CD8-positive, alpha-beta memory T cell (primary cell): ENCODE results near the gene SLMAP. TPM values are rescaled to one million over a fixed set of nuclear protein-coding genes. Genes with fewer than 3 reads are reported as not detected.
"Not testable (repeated sequence)": the region's sequence is repeated elsewhere in the genome, so short reads cannot be mapped to it uniquely, and the experiment has no call there.

ENCODE experiments used
- CTCF ChIA-PET: fragments of 350-600 bp; sonication (Branson Sonifier 250); formaldehyde crosslinking; loops from one replicate; lab custom pipeline; 2021; ENCODE audit warnings: antibody characterized with exemption; lab: Charles Lee
- POLR2A ChIA-PET: fragments of 350-600 bp; sonication (Branson Sonifier 250); formaldehyde crosslinking; loops from one replicate; lab custom pipeline; 2021; ENCODE audit warnings: antibody characterized with exemption; lab: Charles Lee
- DNase-seq, 5 donors: peaks; one replicate each; pipeline versions ENCODE4 v3.0.0 to v3.0.0-alpha.2; 2020 to 2022; ENCODE audit warnings: mixed read lengths in 1 of 5
- H3K27ac ChIP-seq: one replicate; pipeline ENCODE4 v1.7.0; 2013; ENCODE audit warnings: low read depth, mild to moderate bottlenecking, low read length, moderate library complexity
- H3K27me3 ChIP-seq: 2 replicates; pipeline ENCODE4 v1.7.0; 2013; ENCODE audit warnings: low read length, mild to moderate bottlenecking; ENCODE audit not compliant: insufficient read depth, poor library complexity, severe bottlenecking
- H3K36me3 ChIP-seq: 2 replicates; pipeline ENCODE4 v1.7.0; 2013; ENCODE audit warnings: mild to moderate bottlenecking, low read length, moderate library complexity; ENCODE audit not compliant: insufficient read depth
- H3K4me1 ChIP-seq: 2 replicates; pipeline ENCODE4 v1.7.0; 2013; ENCODE audit warnings: mild to moderate bottlenecking, low read length, moderate library complexity; ENCODE audit not compliant: insufficient read depth
- H3K4me3 ChIP-seq: 2 replicates; pipeline ENCODE4 v1.7.0; 2013; ENCODE audit warnings: mild to moderate bottlenecking, low read length
- H3K9me3 ChIP-seq: 2 replicates; pipeline ENCODE4 v1.7.0; 2013; ENCODE audit warnings: mild to moderate bottlenecking, low read length
- H3K27ac Mint-ChIP-seq, 8 donors: one replicate each; pipeline ENCODE4 v1.8.0; 2020 to 2021; ENCODE audit warnings: mixed read lengths in 8 of 8, mild to moderate bottlenecking in 6 of 8, inconsistent platforms in 3 of 8, moderate library complexity in 3 of 8
- H3K27me3 Mint-ChIP-seq, 2 donors: one replicate each; pipeline ENCODE4 v1.8.0; 2020 to 2021; ENCODE audit warnings: mixed read lengths in 2 of 2, mild to moderate bottlenecking in 1 of 2, moderate library complexity in 1 of 2
- H3K36me3 Mint-ChIP-seq, 3 donors: one replicate each; pipeline ENCODE4 v1.8.0; 2020 to 2021; ENCODE audit warnings: mixed read lengths in 3 of 3, inconsistent platforms in 1 of 3, mild to moderate bottlenecking in 1 of 3
- H3K4me1 Mint-ChIP-seq, 3 donors: one replicate each; pipeline ENCODE4 v1.8.0; 2020 to 2021; ENCODE audit warnings: mixed read lengths in 3 of 3, inconsistent platforms in 1 of 3, mild to moderate bottlenecking in 1 of 3
- H3K4me3 Mint-ChIP-seq, 7 donors: one replicate each; pipeline ENCODE4 v1.8.0; 2020 to 2021; ENCODE audit warnings: mixed read lengths in 7 of 7, mild to moderate bottlenecking in 6 of 7, moderate library complexity in 4 of 7, inconsistent platforms in 2 of 7
- H3K9me3 Mint-ChIP-seq, 5 donors: one replicate each; pipeline ENCODE4 v1.8.0; 2020 to 2022; ENCODE audit warnings: mixed read lengths in 5 of 5, mild to moderate bottlenecking in 3 of 5, moderate library complexity in 2 of 5, inconsistent platforms in 1 of 5
- polyA plus RNA-seq: library from polyadenylated mRNA; unstranded; fragments of 300-500 nt; fragmentation: Illumina TruSeq; gene quantifications from one replicate; pipeline ENCODE4 v1.2.3, GENCODE V29; 2021
- total RNA-seq, 2 experiments: library from RNA; stranded (reverse); gene quantifications; one replicate each; pipeline ENCODE4 v1.2.3, GENCODE V29; 2021

Gene SLMAP
- total and polyA plus RNA-seq, 3 experiments from 2014 or later = 26.7 to 57.8 (median 55.8) TPM

DNA sequence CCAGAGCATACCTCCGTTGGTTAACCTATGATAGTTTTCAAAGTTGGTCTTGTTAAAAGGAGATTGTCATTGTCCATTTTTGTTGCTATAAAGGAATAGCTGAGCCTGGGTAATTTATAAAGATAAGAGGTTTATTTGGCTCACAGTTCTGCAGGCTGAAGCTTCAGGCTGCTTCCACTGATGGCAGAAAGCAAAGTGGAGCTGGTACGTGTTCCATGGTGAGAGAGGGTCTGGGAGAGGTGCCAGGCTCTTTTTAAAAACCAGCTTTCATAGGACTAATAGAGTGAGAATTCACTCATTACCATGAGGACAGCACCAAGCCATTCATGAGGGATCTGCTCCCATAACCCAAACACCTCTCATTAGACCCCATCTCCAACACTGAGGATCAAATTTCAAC lies 107.3 kb downstream of the SLMAP start:
- CTCF ChIA-PET = no interaction called here
- H3K9me3 ChIP-seq = no peaks in the 10 kb centered on the region
- H3K9me3 Mint-ChIP-seq = no peaks in the 10 kb centered on the region
- no peak overlapping the region for H3K4me3 ChIP-seq
- no peak overlapping the region for H3K27ac Mint-ChIP-seq
- H3K4me3 Mint-ChIP-seq = no peak overlapping the region
- no peaks in the 10 kb centered on the region for H3K27me3 ChIP-seq
- H3K27ac ChIP-seq = no peak overlapping the region
- DNase-seq = no peak
- no peaks in the 10 kb centered on the region for H3K27me3 Mint-ChIP-seq
- H3K36me3 ChIP-seq = peaks cover 14% of the 10 kb centered on the region
- no peaks in the 10 kb centered on the region for H3K4me1 ChIP-seq
- H3K36me3 Mint-ChIP-seq = peaks cover 7 to 65% (median 25%) of the 10 kb centered on the region in 3 donors
- POLR2A ChIA-PET = no interaction called here
- no peaks in the 10 kb centered on the region for H3K4me1 Mint-ChIP-seq

DNA sequence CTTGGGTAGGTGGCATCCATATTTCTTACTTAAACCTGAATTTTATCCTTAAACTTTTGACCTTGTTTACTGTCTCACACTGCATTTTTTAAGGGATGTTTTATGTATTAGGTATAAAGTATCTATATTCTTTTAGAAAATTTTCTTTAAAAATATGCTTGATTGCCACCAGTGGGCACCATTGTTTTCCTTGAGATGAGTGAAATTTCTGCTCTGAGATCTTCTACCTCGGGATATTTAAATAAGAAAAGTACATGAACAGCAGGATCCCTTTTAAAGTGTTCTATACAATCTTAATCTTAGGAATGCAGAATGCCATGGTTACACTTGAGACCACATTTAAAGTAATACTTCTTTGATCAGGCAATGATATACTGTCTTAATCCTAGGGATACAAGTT lies 108.7 kb downstream of the SLMAP start:
- no peaks in the 10 kb centered on the region for H3K27me3 Mint-ChIP-seq

GRCh38 chr3:57869110-57869509 lies 113.0 kb downstream of the SLMAP start:
- CTCF ChIA-PET = interaction anchor here (1.2 kb wide), 1 partner anchor 471 kb away, joined by 4 read pairs; no protein-coding TSS in a partner anchor

More for the DNA sequence above, 108.7 kb downstream of the SLMAP start:
- Histone ChIP-seq H3K9me3 (no peaks in the 10 kb centered on the region), H3K27ac (no peak overlapping the region), H3K4me3 (no peak overlapping the region), H3K27me3 (no peaks in the 10 kb centered on the region), H3K4me1 (no peaks in the 10 kb centered on the region), H3K36me3 (peaks cover 14% of the 10 kb centered on the region)
- peaks cover 7 to 62% (median 23%) of the 10 kb centered on the region in 3 donors for H3K36me3 Mint-ChIP-seq
- H3K4me3 Mint-ChIP-seq = no peak overlapping the region
- CTCF ChIA-PET = interaction anchor here (0.9 kb wide), 1 partner anchor 467 kb away, joined by 3 read pairs; no protein-coding TSS in a partner anchor
- POLR2A ChIA-PET = no interaction called here
- H3K9me3 Mint-ChIP-seq = no peaks in the 10 kb centered on the region
- no peaks in the 10 kb centered on the region for H3K4me1 Mint-ChIP-seq
- no peak overlapping the region for H3K27ac Mint-ChIP-seq
- DNase-seq = no peak

GRCh38 chr3:57872606-57873005 lies 116.5 kb downstream of the SLMAP start:
- no peak overlapping the region for H3K27ac ChIP-seq
- no peaks in the 10 kb centered on the region for H3K27me3 Mint-ChIP-seq
- no peaks in the 10 kb centered on the region for H3K9me3 Mint-ChIP-seq
- H3K36me3 ChIP-seq = no peaks in the 10 kb centered on the region
- no peaks in the 10 kb centered on the region for H3K4me1 ChIP-seq
- H3K4me1 Mint-ChIP-seq = no peaks in the 10 kb centered on the region
- ChIA-PET POLR2A (no interaction called here), CTCF (no interaction called here)
- H3K4me3 ChIP-seq = no peak overlapping the region
- no peak overlapping the region for H3K4me3 Mint-ChIP-seq
- peaks cover 0 to 45% (median 8%) of the 10 kb centered on the region in 3 donors for H3K36me3 Mint-ChIP-seq
- DNase-seq = no peak
- no peak overlapping the region for H3K27ac Mint-ChIP-seq
- H3K9me3 ChIP-seq = no peaks in the 10 kb centered on the region
- no peaks in the 10 kb centered on the region for H3K27me3 ChIP-seq

More at GRCh38 chr3:57869110-57869509, 113.0 kb downstream of the SLMAP start:
- H3K4me3 ChIP-seq, H3K27me3 Mint-ChIP-seq, H3K4me3 Mint-ChIP-seq, H3K27ac ChIP-seq, H3K9me3 Mint-ChIP-seq, H3K4me1 ChIP-seq, H3K9me3 ChIP-seq, DNase-seq, H3K4me1 Mint-ChIP-seq, POLR2A ChIA-PET, H3K36me3 ChIP-seq, H3K27me3 ChIP-seq: not testable (repeated sequence)
- peaks cover 7 to 54% (median 21%) of the 10 kb centered on the region in 3 donors for H3K36me3 Mint-ChIP-seq
- H3K27ac Mint-ChIP-seq = peak overlapping the region in 1 of 8 donors; percentile 61

DNA sequence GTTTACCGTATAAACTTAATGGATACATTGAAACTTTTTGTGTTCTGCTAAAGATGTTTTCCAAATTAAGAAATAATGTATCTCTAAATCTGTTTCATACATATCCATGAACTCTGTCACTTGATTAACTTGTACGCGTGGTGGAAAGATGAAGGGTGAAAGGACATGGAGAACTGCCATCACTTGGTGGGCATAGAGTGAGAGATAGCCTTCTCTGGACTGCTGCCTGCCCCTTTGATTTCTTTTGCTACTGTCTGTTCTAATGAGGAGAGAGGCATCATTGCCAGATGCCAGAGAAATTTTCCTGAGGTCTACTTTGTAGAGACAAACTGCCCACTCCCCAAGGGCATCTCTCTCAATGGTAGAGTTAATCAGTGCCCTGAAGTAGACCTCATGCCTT lies 120.5 kb downstream of the SLMAP start:
- no peak overlapping the region for H3K4me3 Mint-ChIP-seq
- CTCF ChIA-PET = no interaction called here
- H3K9me3 ChIP-seq = no peaks in the 10 kb centered on the region
- DNase-seq = no peak
- H3K27ac Mint-ChIP-seq = peak overlapping the region in 2 of 8 donors; percentile 23 to 26
- H3K9me3 Mint-ChIP-seq = no peaks in the 10 kb centered on the region
- no peak overlapping the region for H3K27ac ChIP-seq
- POLR2A ChIA-PET = no interaction called here
- H3K4me3 ChIP-seq = no peak overlapping the region
- H3K4me1 Mint-ChIP-seq = peaks cover 0 to 2% (median 0%) of the 10 kb centered on the region in 3 donors
- H3K27me3 ChIP-seq = no peaks in the 10 kb centered on the region
- H3K36me3 ChIP-seq = no peaks in the 10 kb centered on the region
- no peaks in the 10 kb centered on the region for H3K27me3 Mint-ChIP-seq
- no peaks in the 10 kb centered on the region for H3K4me1 ChIP-seq
- H3K36me3 Mint-ChIP-seq = peaks cover 0 to 39% (median 7%) of the 10 kb centered on the region in 3 donors

GRCh38 chr3:57877116-57877515 lies 121.0 kb downstream of the SLMAP start:
- ChIA-PET POLR2A (no interaction called here), CTCF (no interaction called here)
- Histone ChIP-seq H3K27ac (no peak overlapping the region), H3K9me3 (no peaks in the 10 kb centered on the region), H3K36me3 (no peaks in the 10 kb centered on the region), H3K4me1 (no peaks in the 10 kb centered on the region), H3K27me3 (no peaks in the 10 kb centered on the region), H3K4me3 (no peak overlapping the region)
- no peaks in the 10 kb centered on the region for H3K27me3 Mint-ChIP-seq
- no peaks in the 10 kb centered on the region for H3K9me3 Mint-ChIP-seq
- H3K36me3 Mint-ChIP-seq = peaks cover 0 to 36% (median 8%) of the 10 kb centered on the region in 3 donors
- H3K27ac Mint-ChIP-seq = peak overlapping the region in 2 of 8 donors; percentile 17 to 23
- no peak overlapping the region for H3K4me3 Mint-ChIP-seq
- DNase-seq = no peak
- peaks cover 0 to 2% (median 0%) of the 10 kb centered on the region in 3 donors for H3K4me1 Mint-ChIP-seq

GRCh38 chr3:57884436-57884835 lies 128.3 kb downstream of the SLMAP start:
- POLR2A ChIA-PET, H3K27me3 ChIP-seq, H3K27me3 Mint-ChIP-seq, H3K36me3 ChIP-seq, H3K4me1 ChIP-seq, H3K9me3 Mint-ChIP-seq, H3K4me3 Mint-ChIP-seq, H3K9me3 ChIP-seq, H3K4me1 Mint-ChIP-seq, DNase-seq, H3K27ac ChIP-seq, H3K4me3 ChIP-seq: not testable (repeated sequence)
- Mint-ChIP-seq H3K36me3 (peaks cover 11 to 37% (median 19%) of the 10 kb centered on the region in 3 donors), H3K27ac (peak overlapping the region in 1 of 8 donors; percentile 81)
- CTCF ChIA-PET = interaction anchor here (0.6 kb wide), 1 partner anchor 22 kb away, joined by 3 read pairs; no protein-coding TSS in a partner anchor

GRCh38 chr3:57889807-57890206 lies 133.7 kb downstream of the SLMAP start:
- Mint-ChIP-seq H3K27ac (no peak overlapping the region), H3K27me3 (no peaks in the 10 kb centered on the region), H3K4me3 (no peak overlapping the region), H3K9me3 (no peaks in the 10 kb centered on the region), H3K36me3 (peaks cover 9 to 35% (median 11%) of the 10 kb centered on the region in 3 donors), H3K4me1 (peaks cover 0 to 2% (median under 1%) of the 10 kb centered on the region in 3 donors)
- DNase-seq = no peak
- Histone ChIP-seq H3K27me3 (no peaks in the 10 kb centered on the region), H3K9me3 (no peaks in the 10 kb centered on the region), H3K27ac (no peak overlapping the region), H3K4me1 (no peaks in the 10 kb centered on the region), H3K36me3 (no peaks in the 10 kb centered on the region), H3K4me3 (no peak overlapping the region)
- ChIA-PET CTCF (interaction anchor here (1.0 kb wide), 1 partner anchor 21 kb away, joined by 3 read pairs; no protein-coding TSS in a partner anchor), POLR2A (no interaction called here)
